Kidney (tissue), 14 donors: Measurements from ENCODE around the gene ERCC6. TPM values are rescaled to one million over a fixed set of nuclear protein-coding genes. Genes with fewer than 3 reads are reported as not detected.

Experiments
- DNase-seq, 5 donors: peaks; one replicate each; pipeline ENCODE4 v3.0.0-alpha.2; 2013 to 2020
- FAIRE-seq: peaks from 2 replicates; lab custom pipeline; 2012; peaks lifted over from hg19 to GRCh38; lab: Jason Lieb, UNC
- H3K27ac ChIP-seq, 2 donors: one replicate each; pipeline ENCODE4 v1.7.0; 2013; ENCODE audit warnings: low read depth in 2 of 2, low read length in 2 of 2, inconsistent platforms in 1 of 2
- H3K27me3 ChIP-seq: one replicate; pipeline ENCODE4 v1.7.1; 2013; ENCODE audit warnings: low read length, inconsistent platforms; ENCODE audit not compliant: control insufficient read depth, insufficient read depth
- H3K36me3 ChIP-seq, 3 donors: one replicate each; pipeline versions ENCODE4 v1.7.0 to v1.7.1; 2013; ENCODE audit warnings: low read length in 3 of 3, control low read depth in 1 of 3, inconsistent platforms in 1 of 3; ENCODE audit not compliant: insufficient read depth in 3 of 3, control insufficient read depth in 2 of 3
- H3K4me1 ChIP-seq, 3 donors: one replicate each; pipeline versions ENCODE4 v1.7.0 to v1.7.1; 2013; ENCODE audit warnings: low read length in 3 of 3, inconsistent platforms in 1 of 3, low read depth in 1 of 3; ENCODE audit not compliant: control insufficient read depth in 2 of 3, insufficient read depth in 2 of 3
- H3K4me3 ChIP-seq, 3 donors: one replicate each; pipeline versions ENCODE4 v1.7.0 to v1.8.1; 2013; ENCODE audit warnings: low read length in 3 of 3, control low read depth in 1 of 3, inconsistent platforms in 1 of 3
- H3K9ac ChIP-seq, 3 donors: one replicate each; pipeline versions ENCODE4 v1.7.0 to v1.7.1; 2013; ENCODE audit warnings: low read length in 3 of 3, control low read depth in 1 of 3, inconsistent platforms in 1 of 3
- H3K9me3 ChIP-seq, 3 donors: one replicate each; pipeline versions ENCODE4 v1.7.0 to v1.7.1; 2013; ENCODE audit warnings: low read length in 3 of 3, control low read depth in 1 of 3, inconsistent platforms in 1 of 3; ENCODE audit not compliant: control insufficient read depth in 2 of 3, insufficient read depth in 1 of 3
- CTCF ChIP-seq: IDR thresholded peaks from 3 replicates; pipeline ENCODE4 v1.5.1; 2012; ENCODE audit warnings: mild to moderate bottlenecking, moderate library complexity, borderline replicate concordance; ENCODE audit not compliant: insufficient read depth; ENCODE audit errors: extremely low read depth
- intact Hi-C: fragments of 100-400 bp; cut with DNase I; formaldehyde crosslinking; loops from one replicate; pipeline ENCODE4 v1.11.1; 2022
- polyA plus RNA-seq: library from polyadenylated mRNA; stranded (reverse); fragments of 350-450 nt; fragmentation: Illumina TruSeq; extraction: RNeasy Lipid Tissue Mini Kit (QIAGEN cat#74804); gene quantifications from one replicate; pipeline ENCODE4 v1.2.3, GENCODE V29; 2014; ENCODE audit warnings: low read depth, low replicate concordance; ENCODE audit not compliant: insufficient read depth
- total RNA-seq: library from RNA; stranded (reverse); fragmentation: NEBNext Ultra II Directional; extraction: Animal tissue kit (Norgen Biotek cat#: 25700); gene quantifications from one replicate; pipeline ENCODE4 v1.2.1, GENCODE V29; 2021
- donor health status: control.
- donor health status: control.
- donor health status: control.
- donor health status: control.
- donor health status: control.
- donor health status: DM: yes; HTN: yes; CAD: no.
- donor health status: Normal renal cell carcinoma (clear cell type).

ERCC6 gene
- total and polyA plus RNA-seq, 2 donors from 2014 or later = 5.0 to 33.2 TPM

DNA sequence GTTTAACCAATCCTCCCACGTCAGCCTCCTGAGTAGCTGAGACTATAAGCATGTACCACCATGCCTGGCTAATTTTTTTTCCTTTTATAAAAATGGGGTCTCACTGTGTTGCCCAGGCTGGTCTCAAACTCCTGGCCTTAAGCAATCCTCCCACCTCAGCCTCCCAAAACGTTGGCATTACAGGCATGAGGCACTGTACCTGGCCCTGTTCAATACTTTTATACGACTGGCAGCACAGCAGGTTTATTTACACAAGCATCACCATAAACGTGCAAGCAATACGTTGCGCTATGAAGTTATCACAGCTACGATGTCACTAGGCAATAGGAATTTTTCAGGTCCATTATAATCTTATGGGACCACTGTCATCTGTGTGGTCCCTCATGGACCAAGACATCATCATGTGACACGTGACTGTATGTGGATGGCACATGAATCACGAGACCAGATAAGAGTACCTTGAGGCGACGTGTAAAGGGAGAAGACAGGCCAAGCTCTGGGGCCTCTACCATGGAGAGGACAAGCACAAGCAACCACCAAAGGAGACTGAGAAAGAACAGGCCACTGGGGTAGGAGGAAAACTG, 36.7 kb upstream of the ERCC6 start:
- Histone ChIP-seq H3K4me1 (no peaks in the 10 kb centered on the region), H3K27me3 (no peaks in the 10 kb centered on the region), H3K27ac (no peak overlapping the region), H3K9ac (no peak overlapping the region), H3K4me3 (no peak overlapping the region), H3K36me3 (no peaks in the 10 kb centered on the region), H3K9me3 (no peaks in the 10 kb centered on the region)
- FAIRE-seq (no peak), DNase-seq (no peak)
- TF ChIP-seq CTCF = no peak
- intact Hi-C loops = no loop called here

DNA sequence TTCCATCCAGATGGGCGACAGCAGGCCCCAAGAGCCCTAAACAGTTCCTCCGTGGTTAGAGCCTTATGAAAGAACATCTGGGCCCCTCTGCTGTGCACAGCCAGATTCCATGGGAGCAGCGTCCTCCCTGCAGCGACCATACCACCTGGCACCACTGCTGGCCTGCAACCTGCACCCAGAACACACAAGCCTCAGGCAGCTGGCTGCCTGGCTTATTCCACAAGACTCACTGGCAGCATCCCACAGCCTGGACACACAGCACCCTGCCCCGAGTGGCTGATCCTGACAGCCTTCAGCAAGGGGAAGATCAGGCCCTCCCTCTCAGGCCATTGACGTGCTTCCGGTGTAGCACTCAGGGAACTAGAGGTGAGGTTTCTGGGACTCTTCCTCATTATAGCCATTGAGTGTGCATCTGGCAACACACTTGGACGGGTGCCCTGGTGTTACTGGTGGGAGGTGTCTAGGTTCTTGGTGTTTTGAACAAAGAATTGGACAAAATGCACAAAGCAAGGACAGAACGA, 33.7 kb upstream of the ERCC6 start:
- Histone ChIP-seq H3K27ac (no peak overlapping the region), H3K27me3 (no peaks in the 10 kb centered on the region), H3K9me3 (peaks cover 0 to 5% (median 0%) of the 10 kb centered on the region in 3 donors), H3K36me3 (no peaks in the 10 kb centered on the region), H3K4me1 (no peaks in the 10 kb centered on the region), H3K4me3 (no peak overlapping the region), H3K9ac (no peak overlapping the region)
- no peak for TF ChIP-seq CTCF
- intact Hi-C loops = no loop called here
- FAIRE-seq (no peak), DNase-seq (no peak)

DNA sequence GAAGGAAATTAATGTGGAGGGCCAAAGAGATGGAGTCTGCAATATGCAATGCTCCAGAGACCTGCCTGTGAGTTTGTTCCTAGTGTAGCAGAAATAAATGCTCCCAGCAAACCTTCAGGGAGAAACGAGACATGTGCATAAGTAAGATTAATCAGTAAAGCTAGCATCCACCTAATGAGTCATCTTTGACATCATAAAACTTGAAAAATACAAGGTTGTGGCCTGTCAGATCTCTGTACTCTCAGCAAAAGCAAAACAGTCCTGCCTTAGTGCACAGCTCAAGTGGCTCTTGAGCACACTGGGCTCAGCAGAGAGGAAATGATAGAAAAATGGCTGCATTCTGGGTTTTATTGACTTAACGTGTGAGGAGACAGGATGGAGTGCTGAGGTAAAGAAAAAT, 32.5 kb upstream of the ERCC6 start:
- H3K27me3 ChIP-seq = no peaks in the 10 kb centered on the region
- H3K4me3 ChIP-seq = no peak overlapping the region
- intact Hi-C loops = no loop called here
- no peaks in the 10 kb centered on the region for H3K4me1 ChIP-seq
- no peaks in the 10 kb centered on the region for H3K36me3 ChIP-seq
- DNase-seq (no peak), FAIRE-seq (no peak)
- no peak overlapping the region for H3K27ac ChIP-seq
- peaks cover 0 to 5% (median 0%) of the 10 kb centered on the region in 3 donors for H3K9me3 ChIP-seq
- no peak for TF ChIP-seq CTCF
- no peak overlapping the region for H3K9ac ChIP-seq
